NCI-H2029 treated with DMSO at 0.1 percent for 48 hours (cell line): ENCODE data around the gene ULK1.

Source experiments
- DNase-seq: peaks from one replicate; lab custom pipeline; 2025; lab: John Stamatoyannopoulos, UW

The ULK1 gene

DNA sequence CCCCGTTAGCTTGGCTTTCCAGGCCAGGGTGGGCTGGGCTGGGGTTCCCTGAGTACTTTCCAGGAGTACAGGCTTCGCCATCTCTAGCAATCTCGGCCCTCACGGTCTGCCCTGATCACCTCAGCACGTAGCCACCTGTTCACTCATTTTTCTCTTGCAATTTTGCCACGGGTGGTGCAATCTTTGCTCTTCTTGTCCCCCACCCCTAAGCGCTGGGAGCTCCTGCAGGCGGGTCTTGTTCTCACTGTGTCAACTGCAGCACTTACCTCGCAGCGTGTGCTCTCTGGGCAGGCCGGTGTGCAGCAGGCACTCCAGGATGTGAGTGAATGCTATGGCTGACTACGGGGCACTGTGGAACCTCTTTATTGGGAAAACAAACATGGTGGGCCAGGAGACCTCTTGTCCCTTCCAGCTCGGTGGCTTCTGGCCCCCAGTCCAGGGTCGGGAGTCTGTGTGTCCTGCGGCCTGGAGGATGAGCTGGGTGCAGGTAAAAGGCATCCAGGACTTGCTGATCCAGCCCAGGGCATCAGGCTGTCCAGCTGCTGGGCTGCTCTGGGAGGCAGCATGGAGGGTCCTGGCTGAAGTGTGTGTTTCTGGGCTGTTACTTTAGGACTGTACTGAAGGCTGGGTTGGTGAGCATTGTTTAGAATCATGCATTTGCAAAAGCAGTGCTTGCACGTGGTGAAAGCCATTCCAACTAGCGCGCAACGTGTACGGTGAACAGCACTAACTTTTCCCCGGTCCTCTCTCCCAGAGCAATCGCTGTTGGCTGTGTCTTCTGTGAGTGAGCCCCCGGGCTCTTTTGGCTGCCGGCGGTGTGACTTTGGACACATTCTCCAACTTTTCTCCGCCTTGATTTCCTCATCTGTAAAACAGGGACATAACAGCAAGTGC, 1.5 kb upstream of the ULK1 start:
- no peak for DNase-seq

DNA sequence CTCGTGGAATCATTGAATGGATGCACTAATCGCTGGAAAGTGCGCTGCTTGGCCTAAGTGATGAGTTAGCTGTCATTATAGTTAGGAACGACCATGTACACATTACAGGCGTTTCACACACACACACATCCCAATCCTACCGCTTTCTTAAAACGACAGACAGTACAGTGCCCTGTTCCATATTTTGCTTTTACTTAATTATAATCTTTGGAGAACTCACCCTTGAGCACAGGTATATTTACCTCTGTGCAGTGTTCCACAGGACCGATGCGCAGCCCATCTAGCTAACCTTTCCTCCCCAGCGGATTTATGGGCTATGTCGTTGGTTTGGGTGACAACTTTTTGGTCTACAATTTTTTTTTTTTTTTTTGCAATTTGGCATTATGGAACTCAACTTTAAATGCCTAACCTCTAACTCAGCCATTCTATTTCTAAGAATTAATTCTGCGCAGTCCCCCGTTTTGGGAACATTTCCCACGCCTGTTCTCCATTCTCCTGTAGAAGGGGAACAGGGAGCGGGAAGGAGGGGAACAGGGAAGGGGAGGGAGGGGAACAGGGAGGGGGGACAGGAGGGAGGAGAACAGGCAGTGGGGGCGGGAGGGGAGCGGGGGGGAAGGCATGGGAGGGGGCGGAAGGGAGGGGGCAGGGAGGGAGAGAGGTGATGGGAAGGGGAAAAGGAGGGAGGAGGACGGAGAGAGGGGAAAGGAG, 663 bp upstream of the ULK1 start:
- no peak for DNase-seq

DNA sequence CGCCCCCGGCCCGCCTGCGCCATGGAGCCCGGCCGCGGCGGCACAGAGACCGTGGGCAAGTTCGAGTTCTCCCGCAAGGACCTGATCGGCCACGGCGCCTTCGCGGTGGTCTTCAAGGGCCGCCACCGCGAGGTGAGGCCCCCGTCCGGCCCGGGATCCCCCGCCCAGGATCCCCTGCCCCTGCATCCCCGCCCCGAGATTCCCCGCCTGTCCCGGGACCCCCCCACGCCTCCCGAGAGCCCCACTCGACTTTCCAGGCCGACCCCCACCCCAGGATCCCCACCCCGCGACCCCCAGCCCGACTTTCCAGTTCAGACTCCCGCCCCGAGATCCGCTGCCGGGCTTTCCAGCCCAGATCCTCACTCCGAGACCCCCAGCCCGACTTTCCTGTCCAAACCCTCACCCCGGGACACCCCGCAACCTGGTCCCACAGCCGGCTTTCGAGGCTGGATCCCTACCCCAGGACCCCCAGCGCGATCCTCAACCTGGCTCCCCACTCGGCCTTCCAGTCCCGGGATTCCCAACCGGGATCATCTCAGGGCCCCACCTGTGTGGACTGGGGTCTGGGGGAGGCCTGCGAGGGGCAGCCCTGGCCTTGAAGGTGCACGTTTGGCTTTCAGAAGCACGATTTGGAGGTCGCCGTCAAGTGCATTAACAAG, 688 bp downstream of the ULK1 start:
- no peak for DNase-seq

DNA sequence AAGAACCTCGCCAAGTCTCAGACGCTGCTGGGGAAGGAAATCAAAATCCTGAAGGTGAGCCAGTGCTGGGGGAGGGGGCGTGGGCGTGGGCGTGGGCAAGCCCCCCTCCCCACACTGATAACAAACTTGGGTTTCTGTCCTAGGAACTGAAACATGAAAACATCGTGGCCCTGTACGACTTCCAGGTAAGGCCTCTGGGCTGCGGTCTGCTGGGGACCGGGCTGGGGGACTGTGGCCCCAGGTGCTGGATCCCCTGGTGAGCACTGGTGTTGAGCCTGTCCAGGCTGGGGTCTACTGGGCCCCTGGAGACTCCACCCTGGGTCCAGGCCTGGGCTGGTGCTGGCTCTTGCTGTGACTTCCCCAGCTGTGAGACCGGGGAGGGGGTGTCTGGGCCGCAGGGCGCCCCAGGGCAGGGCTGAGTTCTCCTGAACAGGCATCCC, 1.2 kb downstream of the ULK1 start:
- no peak for DNase-seq

DNA sequence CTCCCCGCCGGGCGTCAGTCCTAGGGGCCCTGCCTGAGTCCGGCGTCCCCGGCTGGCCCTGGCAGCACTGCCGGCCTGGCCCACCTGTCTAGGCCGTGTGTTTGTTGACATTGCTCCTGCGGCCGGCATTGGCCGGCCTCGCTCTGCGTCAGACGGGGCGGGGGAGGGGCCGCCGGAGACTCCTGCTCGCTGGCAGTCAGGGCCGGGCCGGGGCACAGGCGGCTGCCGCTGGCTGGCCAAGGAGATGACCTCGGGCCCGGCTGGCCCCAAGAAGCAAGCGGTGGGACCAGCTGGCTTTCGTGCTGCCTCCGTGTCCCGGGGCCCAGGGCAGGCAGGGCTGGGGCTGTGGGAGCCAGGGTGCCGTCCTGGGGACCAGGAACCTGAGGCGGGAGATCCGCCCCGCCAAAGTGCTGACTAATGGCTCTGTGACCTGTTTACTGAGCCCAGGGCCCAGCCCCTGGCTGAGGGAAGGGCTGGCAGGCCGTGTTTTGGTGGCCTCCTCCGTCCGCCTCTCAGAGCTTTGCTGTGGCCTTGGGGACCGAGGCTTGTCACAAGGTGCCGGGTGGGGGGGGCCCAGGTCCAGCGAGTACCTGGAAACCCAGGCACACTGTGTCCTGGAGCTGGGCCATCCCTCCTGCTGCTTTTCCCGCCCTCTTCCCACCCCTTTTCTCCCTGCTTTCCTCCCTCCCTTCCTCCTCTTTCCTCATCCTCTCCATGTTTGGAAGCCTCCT, 1.8 kb downstream of the ULK1 start:
- DNase-seq, result peak; percentile 65

DNA sequence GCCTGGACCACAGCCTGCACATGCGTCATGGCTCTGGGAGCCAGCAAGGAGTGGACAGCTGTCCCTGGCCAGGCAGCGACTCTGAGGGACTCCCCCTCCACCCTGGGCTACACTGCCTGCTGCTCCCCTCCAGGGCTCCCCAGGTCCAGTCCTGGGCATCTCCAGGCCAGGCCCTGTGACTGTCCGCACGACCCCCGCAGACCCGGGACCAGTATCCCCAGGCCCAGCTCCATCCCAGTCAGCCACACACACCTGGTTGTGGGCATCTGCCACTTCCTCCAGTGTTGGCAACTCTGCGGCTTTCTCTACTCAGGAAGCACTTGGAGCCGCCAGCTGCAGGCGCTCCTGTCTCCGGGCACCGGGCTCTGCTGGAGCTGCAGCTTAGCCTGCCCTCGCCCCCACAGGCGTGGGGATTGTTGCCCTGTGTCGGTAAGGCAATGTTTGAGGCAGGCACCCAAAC, 2.4 kb downstream of the ULK1 start:
- DNase-seq, result peak; percentile 42

DNA sequence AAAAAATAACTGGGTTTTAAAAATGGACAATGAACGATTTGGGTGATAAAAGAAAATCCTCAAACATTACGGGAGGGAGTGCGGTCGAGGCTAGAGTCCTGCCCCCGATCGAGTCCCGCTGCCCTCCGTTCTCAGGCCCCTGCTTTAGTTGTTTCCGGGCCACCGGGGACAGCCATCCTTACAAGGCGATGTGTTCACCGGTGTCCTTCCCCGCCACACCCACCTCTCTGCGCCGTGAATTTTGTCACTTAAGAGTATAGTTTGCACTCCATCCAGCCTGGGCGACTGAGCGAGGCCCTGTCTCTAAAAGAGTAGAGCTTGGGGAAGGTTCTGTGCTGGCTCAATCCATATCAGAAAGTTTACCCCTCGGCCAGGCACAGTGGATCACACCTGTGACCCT, 2.9 kb downstream of the ULK1 start:
- DNase-seq, result no peak

DNA sequence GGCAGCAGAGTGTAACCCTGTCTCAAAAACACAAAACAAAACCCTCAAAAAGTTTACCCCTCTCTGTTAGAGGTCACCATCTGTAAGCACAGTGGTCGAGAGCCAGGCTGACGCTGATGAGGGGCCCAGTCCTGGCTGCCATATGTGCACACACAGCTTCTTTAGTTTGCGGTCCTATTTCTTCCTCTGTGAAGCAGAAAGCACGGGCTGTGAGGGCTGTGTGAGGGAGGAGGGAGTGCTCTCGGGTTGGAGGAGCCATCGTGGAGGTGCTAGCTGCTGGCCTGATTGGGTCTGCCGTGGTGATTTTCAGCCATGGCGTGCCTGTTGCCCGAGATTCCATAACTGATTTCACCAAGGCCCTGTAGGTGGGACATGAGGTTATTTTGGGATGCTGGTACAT, 3.5 kb downstream of the ULK1 start:
- DNase-seq, result no peak

DNA sequence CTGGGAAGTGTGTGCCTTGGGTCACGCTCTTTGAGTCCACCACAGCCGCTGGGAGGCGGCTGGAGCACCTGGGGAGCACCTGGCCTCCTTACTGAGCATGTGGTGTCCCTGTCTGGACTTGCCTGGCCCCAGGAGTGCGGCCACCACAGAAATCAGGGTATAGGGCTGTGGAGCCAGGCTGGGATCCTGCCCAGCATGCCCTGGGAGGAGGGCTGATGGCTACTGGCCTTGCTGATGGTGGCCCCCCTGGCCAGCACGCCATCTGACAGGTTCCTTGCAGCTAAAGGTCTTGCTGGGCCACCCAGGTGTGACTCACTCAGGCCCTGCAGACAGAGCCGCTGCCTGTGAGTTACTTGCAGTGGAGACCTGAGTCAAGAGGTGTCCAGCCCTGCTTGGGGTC, 6.0 kb downstream of the ULK1 start:
- no peak for DNase-seq

DNA sequence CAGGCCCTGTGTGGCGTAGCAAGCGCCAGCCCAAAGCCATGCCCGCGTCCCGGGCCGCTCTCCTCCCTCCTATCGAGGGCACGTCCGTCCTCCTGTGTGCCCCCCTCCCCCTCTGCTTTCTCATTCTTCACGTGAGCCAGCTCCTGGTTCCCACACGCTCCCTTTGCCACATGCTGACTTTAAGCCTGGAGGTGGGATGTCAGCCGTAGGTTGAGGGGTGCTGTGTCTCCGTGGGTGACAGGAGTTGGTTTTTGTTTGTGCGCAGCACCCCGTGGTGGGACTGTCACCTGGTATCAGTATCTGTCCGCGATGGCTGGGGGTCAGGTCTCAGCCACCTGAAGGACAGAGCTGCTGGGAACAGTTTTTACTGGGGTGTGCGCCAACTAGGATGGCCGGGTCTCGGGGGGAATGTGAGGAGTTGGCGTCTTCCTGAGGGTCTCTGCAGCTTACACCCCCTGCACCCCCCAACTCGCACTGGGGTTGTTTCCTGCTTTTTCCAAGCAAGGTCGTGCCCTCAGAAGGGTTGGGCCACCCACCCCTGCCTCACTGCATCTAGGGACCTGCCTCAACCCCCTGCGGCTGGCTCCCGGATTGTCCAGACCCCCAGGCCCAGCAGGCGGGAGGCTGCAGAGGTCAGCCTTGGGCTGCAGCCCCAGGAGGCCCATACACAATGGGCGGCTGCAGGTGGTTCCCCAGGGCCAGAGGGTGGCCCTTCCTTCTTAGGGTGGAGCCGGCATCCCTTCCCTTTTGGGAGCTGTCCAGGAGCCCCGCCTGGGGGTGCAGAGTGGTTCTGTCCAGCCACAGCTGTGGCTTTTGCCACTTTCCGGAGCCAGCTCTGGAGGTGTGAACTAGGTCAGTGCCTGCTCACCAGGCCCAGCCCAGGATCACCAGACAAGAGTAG, 7.3 kb downstream of the ULK1 start:
- DNase-seq, result no peak

DNA sequence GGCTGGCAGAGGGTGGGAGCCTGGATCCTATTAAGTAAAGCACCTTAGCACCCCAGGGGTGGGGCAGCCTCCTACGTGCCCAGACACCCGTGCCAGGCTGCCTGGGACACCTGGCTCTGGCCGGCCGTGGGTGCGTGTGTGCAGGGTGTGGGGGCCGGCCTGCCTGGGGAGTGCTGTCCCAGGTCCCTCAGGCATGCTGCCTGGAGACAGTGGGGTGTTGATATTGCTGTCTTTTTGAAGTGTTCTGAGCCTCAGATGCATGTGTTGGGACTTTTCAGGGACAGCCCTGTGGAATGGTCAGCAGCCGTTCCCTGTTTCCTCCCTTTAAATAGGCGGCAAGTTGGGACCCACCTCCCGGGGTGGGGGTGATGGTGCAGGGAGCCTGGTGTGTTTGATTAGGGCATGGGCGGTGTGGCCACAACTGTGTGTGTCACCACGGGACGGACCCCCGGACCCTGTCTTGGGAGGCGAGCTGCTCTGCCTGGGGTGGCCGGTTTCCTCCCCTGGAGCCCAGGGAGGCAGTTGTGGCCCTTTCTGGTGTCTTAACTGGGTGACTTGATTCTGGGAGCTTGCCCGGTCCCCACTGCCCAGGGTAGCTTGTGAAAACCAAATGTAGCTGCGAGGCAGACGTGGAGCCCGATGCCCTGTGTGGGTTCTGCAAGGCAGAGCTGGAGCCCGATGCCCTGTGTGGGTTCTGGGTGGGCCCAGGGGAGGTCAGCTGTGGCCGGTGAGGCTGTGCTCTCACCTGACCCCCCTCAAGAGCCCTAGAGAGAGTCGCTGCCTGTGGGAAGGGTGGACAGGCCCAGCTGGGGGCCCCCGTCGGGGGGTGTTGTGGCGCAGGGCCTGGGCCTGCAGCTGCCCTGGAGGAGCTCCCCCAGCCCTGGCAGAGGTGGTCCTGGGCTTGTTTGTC, 8.2 kb downstream of the ULK1 start:
- no peak for DNase-seq

DNA sequence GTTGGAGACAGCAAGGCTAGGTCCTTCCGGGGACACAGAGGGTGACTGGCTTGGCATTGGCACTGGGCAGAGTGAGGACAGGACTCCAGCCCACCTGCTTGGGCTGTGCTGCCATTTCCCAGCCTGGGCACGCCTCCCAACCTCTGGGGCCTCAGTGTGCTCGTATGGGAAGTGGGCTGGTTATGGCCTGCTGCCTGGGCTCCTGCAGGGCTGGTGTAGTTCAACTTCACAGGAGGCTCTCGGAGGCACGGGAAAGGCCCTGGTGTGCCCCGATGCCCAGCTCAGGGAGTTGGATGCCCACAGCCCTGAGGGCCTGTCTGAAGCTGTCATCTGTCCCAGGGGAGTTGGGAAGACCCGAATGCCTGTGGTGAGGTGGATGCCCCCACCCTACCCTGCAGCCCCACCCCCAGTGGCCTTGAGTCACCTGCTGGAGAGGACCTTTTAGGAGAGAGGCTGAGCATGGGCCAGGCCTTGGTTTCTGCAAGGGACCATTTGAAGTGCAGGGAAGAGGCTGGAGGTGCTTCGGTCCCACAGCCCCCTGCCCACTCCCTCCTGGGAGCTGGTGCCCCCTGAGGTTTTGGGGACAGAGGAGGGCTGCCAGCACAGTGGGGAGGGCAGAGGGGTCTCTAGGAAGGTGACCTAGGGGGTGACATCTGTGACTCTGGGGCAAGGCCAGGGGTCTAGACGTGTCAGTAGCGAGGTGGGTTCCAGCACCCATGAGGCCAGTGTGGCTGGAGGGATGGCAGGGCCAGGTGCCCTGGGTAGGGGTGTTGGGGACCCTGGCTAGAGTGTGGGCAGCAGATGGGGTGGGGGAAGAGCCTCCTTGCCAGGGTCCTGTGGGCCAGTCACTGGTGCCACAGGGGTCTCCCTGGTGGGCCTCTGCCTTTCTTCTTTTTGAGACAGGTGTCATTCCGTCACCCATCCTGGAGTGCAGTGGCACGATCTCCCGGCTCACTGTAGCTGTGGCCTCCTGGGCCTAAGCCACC, 9.1 kb downstream of the ULK1 start:
- DNase-seq, result no peak

DNA sequence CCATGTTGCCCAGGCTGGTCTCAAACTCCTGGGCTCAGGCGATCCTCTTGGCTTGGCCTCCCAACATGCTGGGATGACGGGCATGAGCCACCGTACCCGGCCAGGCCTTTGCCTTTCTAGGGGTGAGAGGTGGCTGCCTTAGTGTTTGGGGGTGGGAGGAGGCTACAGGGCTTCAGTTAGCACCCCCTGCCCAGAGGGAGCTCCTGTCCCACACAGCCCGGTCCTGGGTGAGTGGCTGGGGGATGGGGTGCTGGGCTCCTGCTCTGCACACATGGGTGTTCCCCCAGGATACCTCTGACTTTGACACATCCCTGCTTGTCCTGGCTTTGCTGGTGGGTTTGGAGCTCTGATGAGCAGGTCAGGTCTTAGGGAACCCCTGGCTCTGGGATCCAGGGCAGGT, 9.9 kb downstream of the ULK1 start:
- no peak for DNase-seq

DNA sequence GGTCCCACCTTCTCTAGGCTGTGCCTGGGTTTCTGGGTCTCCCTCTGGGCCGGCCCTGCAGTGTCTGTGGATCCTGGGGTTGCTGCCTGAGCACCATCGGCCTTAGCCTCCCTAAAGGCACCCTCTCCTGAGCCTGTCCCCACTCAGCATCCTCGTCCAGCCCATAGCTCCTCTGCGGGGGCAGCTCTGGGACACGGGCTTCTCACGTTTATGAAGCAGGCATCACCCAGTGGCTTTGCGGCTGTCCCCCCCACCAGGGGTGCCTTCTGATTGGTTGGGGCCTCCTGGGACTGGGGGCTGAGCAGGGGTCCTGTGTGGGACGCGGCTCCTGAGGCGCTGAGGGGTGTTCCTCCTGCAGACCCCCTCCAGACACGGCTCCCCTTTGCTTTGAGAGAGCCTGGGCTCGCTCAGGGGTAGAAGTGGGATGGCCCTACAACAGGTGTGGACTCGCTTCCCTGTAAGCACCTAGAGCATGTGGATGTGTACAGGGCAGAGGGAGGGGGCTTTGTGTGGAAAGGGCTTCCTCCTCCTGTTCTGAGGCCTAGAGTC, 10.7 kb downstream of the ULK1 start:
- no peak for DNase-seq

DNA sequence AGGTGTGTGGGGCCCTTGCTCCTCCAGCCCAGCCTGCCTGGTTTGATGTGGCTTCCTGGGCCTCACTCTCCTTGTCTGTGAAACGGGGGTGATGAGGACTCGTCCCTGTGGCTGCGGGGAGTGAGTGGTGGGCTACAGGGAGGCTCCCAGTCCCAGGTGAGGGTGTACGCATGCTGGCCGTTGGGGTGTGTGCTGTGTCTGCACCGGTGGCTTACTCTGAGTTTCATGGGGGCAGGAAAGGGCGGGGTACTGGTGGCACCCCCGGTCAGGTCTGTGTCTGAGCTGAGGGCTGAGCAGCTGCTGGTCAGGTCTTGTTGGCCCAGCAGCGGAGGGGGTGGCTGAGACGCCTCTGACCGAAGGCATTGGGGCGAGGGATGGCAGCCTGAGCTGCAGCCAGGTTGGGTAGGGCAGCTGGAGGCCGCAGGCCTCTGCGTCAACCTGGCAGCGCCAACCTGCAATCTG, 11.2 kb downstream of the ULK1 start:
- no peak for DNase-seq

DNA sequence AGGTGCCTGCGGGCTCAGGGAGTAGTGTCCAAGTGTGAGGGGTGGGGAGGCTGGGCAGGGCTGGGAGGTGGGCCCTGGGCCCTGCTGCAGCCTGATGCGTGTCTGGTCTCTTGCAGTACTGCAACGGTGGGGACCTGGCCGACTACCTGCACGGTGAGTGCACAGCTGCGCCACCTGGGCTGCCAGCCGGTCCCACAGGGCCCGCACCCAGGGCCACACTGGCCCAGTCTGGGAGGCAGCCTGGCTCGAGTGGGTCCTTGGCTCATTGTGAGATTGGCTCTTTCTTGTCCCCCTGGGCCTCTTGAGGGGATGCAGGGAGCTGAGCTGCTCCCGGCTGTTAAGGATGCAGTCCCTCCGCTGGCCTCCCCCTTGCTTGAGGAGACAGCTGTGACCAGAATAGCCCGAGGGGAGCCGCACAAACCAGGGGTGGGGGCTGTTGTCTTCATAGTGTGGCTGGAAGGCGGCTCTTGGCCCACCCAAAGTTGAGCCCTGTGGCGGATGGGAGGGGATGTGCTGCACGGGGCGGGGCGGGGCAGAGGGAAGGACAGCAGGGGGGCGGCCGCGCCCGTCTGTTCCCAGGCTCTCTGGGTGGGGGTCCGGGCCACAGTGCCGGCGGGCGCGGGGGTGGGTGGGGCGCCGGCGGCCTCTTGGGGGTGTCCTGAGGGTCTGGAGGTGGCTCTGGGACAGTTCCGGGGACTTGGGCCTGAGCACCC, 13.1 kb downstream of the ULK1 start:
- no peak for DNase-seq
